Measurements from ENCODE around the gene SLC16A10.

DNA sequence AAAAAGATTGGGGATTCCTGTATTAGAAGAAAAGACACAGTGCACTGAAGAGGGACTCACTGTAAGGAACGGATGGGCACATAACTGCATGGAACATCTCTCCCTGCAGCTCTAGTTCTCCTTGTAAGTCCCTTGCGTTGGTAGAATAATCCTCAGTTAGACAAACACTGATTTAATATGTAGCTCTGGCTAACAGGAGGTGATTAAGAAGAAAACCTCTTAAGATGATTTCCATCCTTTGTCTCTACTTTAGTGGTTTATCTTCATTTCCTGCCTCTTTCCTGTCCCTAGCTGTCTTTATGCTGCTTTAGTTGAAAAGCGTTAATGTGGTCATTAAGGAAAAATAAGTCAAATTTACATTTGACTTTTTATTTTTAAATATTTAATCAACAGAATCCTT is 86.6 kb downstream of the SLC16A10 start:
- no peak; the same call in 1 of the 2 replicates for TF ChIP-seq POLR2AphosphoS5 (IDR thresholded peaks at IDR 0.05; ENCODE audit: borderline replicate concordance, low read depth, low read length)
- no peak for TF ChIP-seq EZH2 (IDR thresholded peaks at IDR 0.05)
- TF ChIP-seq FOXP2 (optimal IDR thresholded peaks at IDR 0.05; ENCODE audit: control extremely low read depth, extremely low read length, insufficient read depth): no peak
